Measurements from ENCODE around the gene TAF6.
A peak's percentile ranks its signal among the peaks of the same experiment; 100 is the strongest.
"Not testable (repeated sequence)": the region's sequence is repeated elsewhere in the genome, so short reads cannot be mapped to it uniquely, and the experiment has no call there.

Gene TAF6

GRCh38 chr7:100152404-100152803 lies 33.2 kb upstream of the TAF6 start:
- no peak for DNase-seq

DNA sequence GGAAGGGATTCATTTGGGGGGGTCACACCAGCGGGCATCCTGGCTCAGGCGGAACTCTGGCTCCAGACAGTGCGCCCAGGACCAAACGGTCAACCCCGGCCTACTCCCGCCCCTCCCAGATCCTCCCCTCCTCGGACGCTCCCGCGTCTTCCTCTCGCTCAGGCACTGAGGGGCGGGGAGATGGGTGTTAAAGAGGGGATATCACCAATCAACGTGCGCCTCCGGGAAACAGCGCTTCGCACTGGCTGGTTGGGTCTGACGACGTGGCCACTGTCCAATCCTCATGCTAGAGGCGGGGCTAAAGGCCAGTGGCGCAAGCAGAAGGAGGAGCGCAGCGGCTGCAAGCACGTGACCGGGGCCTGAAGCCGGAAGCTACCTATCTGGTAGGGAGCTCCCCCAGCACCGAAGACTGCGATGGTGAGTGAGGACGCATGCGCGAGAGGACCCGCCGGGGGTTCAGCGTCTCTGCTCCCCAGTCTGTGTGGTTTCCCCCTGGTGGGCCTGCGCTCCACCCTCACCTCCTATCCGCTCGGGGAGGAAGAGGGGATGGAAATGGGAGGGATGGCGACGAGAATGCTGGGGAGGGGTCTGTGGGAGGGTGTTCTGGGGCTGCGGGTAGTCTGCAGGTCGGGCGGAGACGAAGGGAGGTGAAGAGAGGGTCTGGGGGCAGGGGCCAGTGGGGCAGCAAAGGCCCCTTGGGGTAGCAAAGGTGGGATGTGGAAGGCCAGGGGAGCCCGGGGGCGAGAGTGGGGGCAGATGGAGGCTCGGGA lies 29.6 kb upstream of the TAF6 start, which contains the start of gene LAMTOR4:
TSS of gene LAMTOR4 (plus strand) at position 360 of the 770 bp plus-strand sequence. CDS start at position 415, 55 bp downstream.
- peak; percentile 91 to 99 for DNase-seq

DNA sequence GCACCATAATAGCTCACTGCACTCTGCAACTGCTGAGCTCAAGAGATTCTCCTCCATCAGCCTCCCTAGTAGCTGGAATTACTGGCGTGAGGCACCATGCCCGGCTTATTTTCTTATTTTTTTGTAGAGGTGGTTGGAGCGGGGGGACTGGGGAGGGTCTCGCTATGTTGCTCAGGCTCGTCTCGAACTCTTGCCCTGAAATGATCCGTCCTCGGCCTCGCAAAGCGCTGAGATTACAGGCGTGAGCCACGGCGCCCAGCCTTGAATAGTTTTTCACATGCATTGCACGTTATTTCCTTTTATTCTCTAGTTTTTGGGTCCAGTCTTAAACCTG lies 29.0 kb upstream of the TAF6 start:
- no peak for DNase-seq

DNA sequence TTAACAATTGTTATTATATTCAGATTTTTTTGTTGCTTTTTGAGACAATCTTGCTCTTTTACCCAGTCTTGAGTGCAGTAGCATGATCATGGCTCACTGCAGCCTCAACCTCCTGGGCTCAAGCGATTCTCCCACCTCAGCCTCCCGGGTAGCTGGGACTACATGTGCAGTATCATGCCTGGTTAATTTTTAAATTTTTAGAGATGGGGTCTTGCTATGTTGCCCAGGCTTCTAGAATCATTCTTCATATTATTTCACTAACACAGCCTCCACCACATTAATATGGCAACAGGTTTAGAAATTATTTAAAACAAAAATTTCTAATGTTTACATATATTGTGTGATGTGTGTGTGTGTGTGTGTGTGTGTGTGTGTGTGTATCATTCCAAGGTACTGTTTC lies 28.1 kb upstream of the TAF6 start:
- DNase-seq = no peak

DNA sequence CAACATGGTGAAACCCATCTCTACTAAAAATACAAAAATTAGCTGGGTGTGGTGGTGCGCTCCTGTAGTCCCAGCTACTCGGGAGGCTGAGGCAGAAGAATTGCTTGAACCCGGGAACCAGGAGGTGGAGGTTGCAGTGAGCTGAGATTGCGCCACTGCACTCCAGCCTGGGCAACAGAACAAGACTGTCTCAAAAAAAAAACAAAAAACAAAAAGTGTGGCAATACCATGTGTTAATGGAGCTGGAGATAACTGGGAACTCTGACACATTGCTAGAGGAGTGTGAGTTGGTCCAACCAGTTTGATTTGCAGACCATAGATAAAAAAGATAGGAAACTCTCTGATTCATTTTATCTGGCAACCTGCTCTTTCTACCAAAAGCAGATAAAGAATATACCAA lies 27.2 kb upstream of the TAF6 start:
- DNase-seq = not testable (repeated sequence)

DNA sequence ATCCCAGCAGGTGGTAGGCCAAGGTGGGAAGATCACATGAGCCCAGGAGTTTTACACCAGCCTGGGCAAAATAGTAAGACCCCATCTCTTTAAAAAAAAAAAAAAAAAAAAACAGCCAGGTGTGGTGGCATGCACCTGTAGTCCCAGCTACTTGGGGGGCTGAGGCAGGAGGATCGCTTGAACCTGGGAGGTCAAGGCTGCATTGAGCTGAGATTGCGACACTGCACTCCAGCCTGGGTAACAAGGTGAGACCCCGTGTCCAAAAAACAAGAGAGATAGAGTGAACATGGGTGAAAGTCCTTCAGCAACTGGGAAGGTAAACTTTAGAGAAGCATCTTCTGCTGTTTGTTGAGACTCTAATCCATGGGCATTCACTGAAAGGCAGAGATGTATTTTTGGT lies 23.3 kb upstream of the TAF6 start:
- no peak for DNase-seq

GRCh38 chr7:100141555-100141949 lies 22.4 kb upstream of the TAF6 start:
- no peak for DNase-seq

DNA sequence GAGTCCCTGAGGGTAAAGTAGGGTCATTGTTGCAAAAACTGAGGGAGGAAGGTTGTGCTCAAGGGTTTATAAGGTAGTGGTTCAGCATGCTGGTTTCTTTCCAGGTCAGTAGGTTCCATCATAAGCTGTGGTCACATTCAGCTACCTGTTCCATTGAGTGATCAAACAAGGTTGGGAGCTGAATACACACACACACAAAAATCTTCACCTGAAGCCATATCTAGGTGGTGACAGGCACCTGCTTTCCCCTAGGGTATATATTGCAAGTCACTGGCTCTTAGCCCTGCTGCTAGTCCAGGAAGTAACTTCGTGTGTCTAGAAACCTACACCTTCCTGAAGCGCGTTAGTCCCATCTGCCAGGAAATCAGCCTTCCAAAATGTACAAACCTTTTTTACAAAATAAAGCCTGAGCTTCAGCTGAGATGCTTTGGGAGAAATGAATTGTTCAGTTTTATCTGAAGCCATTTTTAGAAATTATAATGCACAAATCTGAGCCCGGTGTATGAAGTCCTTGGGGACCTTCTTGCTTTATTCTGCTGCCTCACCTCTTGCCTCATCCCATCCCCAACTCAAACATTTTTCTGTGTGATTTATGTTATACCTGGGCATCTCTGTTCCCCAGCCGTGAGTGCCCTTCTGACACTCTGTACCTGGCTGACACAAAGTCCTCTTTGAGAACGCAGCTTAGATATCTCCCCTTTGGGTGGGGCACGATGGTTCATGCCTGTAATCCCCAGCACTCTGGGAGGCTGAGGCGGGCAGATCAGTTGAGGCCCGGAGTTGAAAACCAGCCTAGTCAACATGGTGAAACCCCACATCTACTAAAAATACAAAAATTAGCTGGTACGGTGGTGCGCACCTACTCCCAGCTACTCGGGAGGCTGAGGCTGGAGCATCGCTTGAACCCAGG lies 18.9 kb upstream of the TAF6 start:
- DNase-seq = no peak

DNA sequence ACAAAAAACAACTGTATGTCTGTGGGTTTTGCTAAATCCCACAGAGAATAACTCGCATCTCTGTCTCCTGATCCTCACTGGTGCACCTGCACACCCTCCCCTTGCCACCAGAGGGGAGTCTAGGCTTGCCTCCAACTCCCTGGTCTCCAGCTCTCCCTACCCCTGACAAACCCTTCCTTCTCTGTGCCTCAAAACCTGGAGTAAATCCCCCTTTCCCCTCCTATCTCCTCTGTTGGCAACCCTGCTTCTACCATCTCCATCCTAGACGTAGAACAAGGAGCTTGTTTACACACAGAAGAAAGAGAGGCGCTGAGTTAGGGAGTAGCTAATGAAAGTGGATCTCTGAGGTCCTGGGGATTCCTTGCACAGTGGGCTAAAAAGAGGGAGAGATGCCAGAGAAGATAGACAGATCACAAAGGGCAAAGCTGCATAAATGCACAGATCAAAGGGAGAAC lies 13.6 kb upstream of the TAF6 start:
- DNase-seq = no peak

- DNase-seq = no peak
These were observed 13.0 kb upstream of the TAF6 start for GRCh38 chr7:100132126-100132525.

- peak in 1 of 2 experiments; percentile 4 for DNase-seq
These were observed 11.7 kb upstream of the TAF6 start for GRCh38 chr7:100130608-100131453.

DNA sequence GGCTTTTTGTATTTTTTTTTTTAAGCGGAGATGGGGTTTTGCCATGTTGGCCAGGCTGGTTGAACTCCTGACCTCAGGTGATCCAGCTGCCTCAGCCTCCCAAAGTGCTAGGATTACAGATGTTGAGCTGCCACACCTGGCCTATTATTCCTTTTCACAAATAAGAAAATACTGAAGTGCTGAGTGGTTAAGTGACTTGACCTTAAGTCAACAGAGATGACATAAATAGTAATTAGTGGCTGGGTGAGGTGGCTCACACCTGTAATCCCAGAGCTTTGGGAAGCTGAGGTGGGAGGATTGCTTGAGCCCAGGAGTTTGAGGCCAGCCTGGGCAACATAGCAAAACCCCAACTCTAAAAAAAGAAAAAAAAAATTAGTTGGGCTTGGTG lies 11.1 kb upstream of the TAF6 start:
- DNase-seq = not testable (repeated sequence)

- DNase-seq = no peak
These were observed 9.4 kb upstream of the TAF6 start for GRCh38 chr7:100128637-100128963.

GRCh38 chr7:100127866-100128636 lies 8.9 kb upstream of the TAF6 start:
- peak in 1 of 2 experiments; percentile 3 for DNase-seq

- peak; percentile 37 to 65 for DNase-seq
These were observed 8.0 kb upstream of the TAF6 start, which contains the start of gene MBLAC1 for GRCh38 chr7:100126931-100127865. TSS of gene MBLAC1 (plus strand) at chr7:100126967. CDS start at chr7:100127396, 429 bp downstream.

- peak in 1 of 2 experiments; percentile 51 for DNase-seq
These were observed 7.2 kb upstream of the TAF6 start for GRCh38 chr7:100126239-100126930.

- no peak for DNase-seq
These were observed 5.4 kb upstream of the TAF6 start for GRCh38 chr7:100124301-100125230.

- DNase-seq = no peak
These were observed 3.4 kb upstream of the TAF6 start for GRCh38 chr7:100122568-100122967.

- DNase-seq = no peak
These were observed 2.9 kb upstream of the TAF6 start for GRCh38 chr7:100122067-100122466.
